ENCODE measurements around the gene FBXO11.

DNA sequence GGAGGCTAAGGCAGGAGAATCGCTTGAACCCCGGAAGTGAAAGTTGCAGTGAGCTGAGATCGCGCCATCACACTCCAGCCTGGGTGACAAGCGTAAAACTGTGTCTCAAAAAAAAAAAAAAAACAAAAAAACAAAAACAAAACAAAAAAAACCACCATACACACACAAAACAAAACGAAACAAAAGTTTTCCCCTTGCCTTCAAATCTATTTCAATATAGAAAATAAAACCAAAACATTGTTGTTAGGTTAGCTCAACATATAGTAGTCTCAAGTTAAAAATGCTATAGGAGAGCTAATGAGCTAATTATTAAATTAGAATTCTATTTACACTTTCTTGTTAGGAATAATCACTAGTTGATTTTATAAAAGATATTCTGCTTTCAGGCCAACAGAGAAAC is 43.3 kb downstream of the FBXO11 start:
- TF ChIP-seq, protein P1, sequence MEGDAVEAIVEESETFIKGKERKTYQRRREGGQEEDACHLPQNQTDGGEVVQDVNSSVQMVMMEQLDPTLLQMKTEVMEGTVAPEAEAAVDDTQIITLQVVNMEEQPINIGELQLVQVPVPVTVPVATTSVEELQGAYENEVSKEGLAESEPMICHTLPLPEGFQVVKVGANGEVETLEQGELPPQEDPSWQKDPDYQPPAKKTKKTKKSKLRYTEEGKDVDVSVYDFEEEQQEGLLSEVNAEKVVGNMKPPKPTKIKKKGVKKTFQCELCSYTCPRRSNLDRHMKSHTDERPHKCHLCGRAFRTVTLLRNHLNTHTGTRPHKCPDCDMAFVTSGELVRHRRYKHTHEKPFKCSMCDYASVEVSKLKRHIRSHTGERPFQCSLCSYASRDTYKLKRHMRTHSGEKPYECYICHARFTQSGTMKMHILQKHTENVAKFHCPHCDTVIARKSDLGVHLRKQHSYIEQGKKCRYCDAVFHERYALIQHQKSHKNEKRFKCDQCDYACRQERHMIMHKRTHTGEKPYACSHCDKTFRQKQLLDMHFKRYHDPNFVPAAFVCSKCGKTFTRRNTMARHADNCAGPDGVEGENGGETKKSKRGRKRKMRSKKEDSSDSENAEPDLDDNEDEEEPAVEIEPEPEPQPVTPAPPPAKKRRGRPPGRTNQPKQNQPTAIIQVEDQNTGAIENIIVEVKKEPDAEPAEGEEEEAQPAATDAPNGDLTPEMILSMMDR (IDR thresholded peaks at IDR 0.05), result no peak
- no peak for TF ChIP-seq POLR2A (IDR thresholded peaks at IDR 0.05)
